ENCODE results near the gene FAM76B. TPM values are rescaled to one million over a fixed set of nuclear protein-coding genes. Genes with fewer than 3 reads are reported as not detected.

The FAM76B gene
- total and polyA plus RNA-seq, 2 of the 13 experiments (the other 11 are each of a cell fraction or from before 2014, with no cell fraction given), result 20.2 to 24.2 TPM

GRCh38 chr11:95788921-95789505 is 569 bp downstream of the FAM76B start:
- H2AFZ ChIP-seq (ENCODE audit: low read length), result no peak overlapping the region
- H3K27me3 ChIP-seq (ENCODE audit: control insufficient read depth in 1 of 2, insufficient read depth in 2 of 2, low read length in 2 of 2), result no peaks in the 10 kb centered on the region; a peak in 1 of 5 replicates
- peaks cover 41% of the 10 kb centered on the region for H3K4me1 ChIP-seq (ENCODE audit: insufficient read depth, low read length)
- in situ Hi-C loops (cut with HindIII; ENCODE audit: extremely low pct_ligation_motif_present, low pct_unique_long_range_greater_than_20kb), result no loop called here
- peak overlapping the region; percentile 97 for H3K9ac ChIP-seq (ENCODE audit: insufficient read depth, low read depth, low read length)
- no peaks in the 10 kb centered on the region for H3K9me3 ChIP-seq (ENCODE audit: low read length)
- ATAC-seq (peak; percentile 13), FAIRE-seq (no peak), DNase-seq (ENCODE audit: low spot score) (peak; percentile 30)
- H3K79me2 ChIP-seq (ENCODE audit: insufficient read depth, low read length), result peaks cover 47% of the 10 kb centered on the region
- peaks cover 5 to 14% of the 10 kb centered on the region in 2 experiments for H3K36me3 ChIP-seq (replicated peaks in 1 of 2; ENCODE audit: control insufficient read depth in 1 of 2, insufficient read depth in 2 of 2, low read length in 2 of 2)
- H3K4me2 ChIP-seq (ENCODE audit: low read depth, low read length), result peak overlapping the region; percentile 83
- peak overlapping the region; percentile 98 for H3K27ac ChIP-seq (ENCODE audit: extremely low read length, insufficient read depth, low read length)
- 2% methylated on average over 11 of the region's 34 CpGs for WGBS (ENCODE audit: low lambda C conversion rate)
- POLR2A ChIA-PET, result interaction anchor here (0.8 to 3.3 kb wide), 8 partner anchors 9 to 816 kb away, joined by 3 to 35 read pairs (median 4); partner anchors contain the start of genes CCDC82, CWC15, JRKL and KDM4D
- H3K4me3 ChIP-seq (replicated peaks in 1 of 3; ENCODE audit: insufficient read depth in 1 of 3, low read depth in 2 of 3, low read length in 3 of 3), result peak overlapping the region; percentile 87 to 98 (median 97)
- BruUV-seq (replicated peaks), result no TSS peak
- intact Hi-C loops (cut with micrococcal nuclease; ENCODE audit: unreplicated experiment), result loop anchor here (1.0 to 2.0 kb wide), 2 partner anchors 558 to 600 kb away; partner anchors contain the start of genes CCDC82 and SESN3
- CTCF ChIA-PET (ENCODE audit: low intra/inter-chr PET ratio, low total read pairs), result no interaction called here
- no peaks in the 10 kb centered on the region; the same call in 1 of the 2 replicates for H4K20me1 ChIP-seq (ENCODE audit: insufficient read depth, low read length)
- 0 out of 2 replicates have a peak, but pooled peaks have one; percentile 33 for TF ChIP-seq KDM5B (CRISPR knock-in tag; IDR thresholded peaks at IDR 0.05; ENCODE audit: borderline replicate concordance)
- no peak for TF ChIP-seq ZNF547 (CRISPR knock-in tag; IDR thresholded peaks at IDR 0.05)
- TF ChIP-seq HNRNPL (IDR thresholded peaks at IDR 0.05; ENCODE audit: low read depth, low read length), result no peak
- TF ChIP-seq ZNF143 (CRISPR knock-in tag; IDR thresholded peaks at IDR 0.05), result no peak
- TF ChIP-seq ZBTB8A (CRISPR knock-in tag; IDR thresholded peaks at IDR 0.05; ENCODE audit: borderline replicate concordance, low read depth), result no peak; the same call in 1 of the 2 replicates
- TF ChIP-seq ZNF446 (CRISPR knock-in tag; IDR thresholded peaks at IDR 0.05), result peak; percentile 90
- TF ChIP-seq ZNF34 (CRISPR knock-in tag; IDR thresholded peaks at IDR 0.05; ENCODE audit: borderline replicate concordance), result 0 out of 2 replicates have a peak, but pooled peaks have one; percentile 63
- TF ChIP-seq ZNF281 (CRISPR knock-in tag; IDR thresholded peaks at IDR 0.05; ENCODE audit: borderline replicate concordance), result no peak
- no peak for TF ChIP-seq KAT8 (CRISPR knock-in tag; IDR thresholded peaks at IDR 0.05)
- TF ChIP-seq EED (CRISPR knock-in tag; IDR thresholded peaks at IDR 0.05), result no peak
- TF ChIP-seq ZNF235 (CRISPR knock-in tag; IDR thresholded peaks at IDR 0.05; ENCODE audit: borderline replicate concordance), result no peak
- peak; percentile 91; the same call in 1 of the 2 replicates for TF ChIP-seq ZNF709 (CRISPR knock-in tag; IDR thresholded peaks at IDR 0.05)
- no peak for TF ChIP-seq HOXA9 (CRISPR knock-in tag; IDR thresholded peaks at IDR 0.05; ENCODE audit: borderline replicate concordance)
- no peak for TF ChIP-seq TCF7L2 (IDR thresholded peaks at IDR 0.05; ENCODE audit: low read depth, low read length)
- no peak for TF ChIP-seq NFRKB (IDR thresholded peaks at IDR 0.05)
- TF ChIP-seq LRRFIP1 (CRISPR knock-in tag; conservative IDR thresholded peaks at IDR 0.05), result no peak
- TF ChIP-seq HOXA7 (CRISPR knock-in tag; IDR thresholded peaks at IDR 0.05), result no peak
- no peak for TF ChIP-seq FOXM1 (CRISPR knock-in tag; IDR thresholded peaks at IDR 0.05)
- no peak for TF ChIP-seq MXI1 (IDR thresholded peaks at IDR 0.05; ENCODE audit: borderline replicate concordance, low read depth, low read length)
